ENCODE data around the gene FLVCR2. TPM values are rescaled to one million over a fixed set of nuclear protein-coding genes. Genes with fewer than 3 reads are reported as not detected.

Gene FLVCR2
- total and polyA plus RNA-seq, 2 donors from 2014 or later, result 7.1 to 17.0 TPM

- intact Hi-C loops (cut with DNase I), result no loop called here
- no peak for DNase-seq
- Histone ChIP-seq H3K27ac (ENCODE audit: low read depth in 2 of 2, low read length in 2 of 2) (no peak overlapping the region), H3K4me3 (ENCODE audit: low read length in 3 of 3) (no peak overlapping the region), H3K9me3 (ENCODE audit: control insufficient read depth in 2 of 3, insufficient read depth in 1 of 3, low read length in 3 of 3) (no peaks in the 10 kb centered on the region), H3K9ac (ENCODE audit: low read length in 3 of 3) (no peak overlapping the region), H3K27me3 (ENCODE audit: control insufficient read depth, insufficient read depth, low read length) (no peaks in the 10 kb centered on the region), H3K36me3 (ENCODE audit: control insufficient read depth in 2 of 3, insufficient read depth in 3 of 3, low read length in 3 of 3) (peaks cover 0 to 4% (median under 1%) of the 10 kb centered on the region in 3 donors), H3K4me1 (ENCODE audit: control insufficient read depth in 2 of 3, insufficient read depth in 2 of 3, low read depth in 1 of 3, low read length in 3 of 3) (no peaks in the 10 kb centered on the region)
- no peak for TF ChIP-seq CTCF (IDR thresholded peaks at IDR 0.05; ENCODE audit: borderline replicate concordance, extremely low read depth, insufficient read depth)
- no peak for FAIRE-seq
These were observed 97.0 kb downstream of the FLVCR2 start for GRCh38 chr14:75675265-75675960.

- no peak overlapping the region for H3K4me3 ChIP-seq (ENCODE audit: low read length in 3 of 3)
- intact Hi-C loops (cut with DNase I), result no loop called here
- TF ChIP-seq CTCF (IDR thresholded peaks at IDR 0.05; ENCODE audit: borderline replicate concordance, extremely low read depth, insufficient read depth), result no peak
- peaks cover 0 to 4% (median 0%) of the 10 kb centered on the region in 3 donors for H3K4me1 ChIP-seq (ENCODE audit: control insufficient read depth in 2 of 3, insufficient read depth in 2 of 3, low read depth in 1 of 3, low read length in 3 of 3)
- no peaks in the 10 kb centered on the region for H3K9me3 ChIP-seq (ENCODE audit: control insufficient read depth in 2 of 3, insufficient read depth in 1 of 3, low read length in 3 of 3)
- no peak overlapping the region for H3K27ac ChIP-seq (ENCODE audit: low read depth in 2 of 2, low read length in 2 of 2)
- H3K27me3 ChIP-seq (ENCODE audit: control insufficient read depth, insufficient read depth, low read length), result no peaks in the 10 kb centered on the region
- H3K36me3 ChIP-seq (ENCODE audit: control insufficient read depth in 2 of 3, insufficient read depth in 3 of 3, low read length in 3 of 3), result peaks cover 4 to 19% (median 7%) of the 10 kb centered on the region in 3 donors
- no peak for FAIRE-seq
- no peak for DNase-seq
- H3K9ac ChIP-seq (ENCODE audit: low read length in 3 of 3), result no peak overlapping the region
These were observed 107.5 kb downstream of the FLVCR2 start for GRCh38 chr14:75685910-75686309.

GRCh38 chr14:75689012-75689411 lies 110.6 kb downstream of the FLVCR2 start:
- intact Hi-C loops (cut with DNase I), result no loop called here
- peaks cover 4 to 22% (median 9%) of the 10 kb centered on the region in 3 donors for H3K36me3 ChIP-seq (ENCODE audit: control insufficient read depth in 2 of 3, insufficient read depth in 3 of 3, low read length in 3 of 3)
- TF ChIP-seq CTCF (IDR thresholded peaks at IDR 0.05; ENCODE audit: borderline replicate concordance, extremely low read depth, insufficient read depth), result no peak
- no peak overlapping the region for H3K27ac ChIP-seq (ENCODE audit: low read depth in 2 of 2, low read length in 2 of 2)
- H3K4me3 ChIP-seq (ENCODE audit: low read length in 3 of 3), result no peak overlapping the region
- no peak overlapping the region for H3K9ac ChIP-seq (ENCODE audit: low read length in 3 of 3)
- no peaks in the 10 kb centered on the region for H3K9me3 ChIP-seq (ENCODE audit: control insufficient read depth in 2 of 3, insufficient read depth in 1 of 3, low read length in 3 of 3)
- FAIRE-seq, result no peak
- no peaks in the 10 kb centered on the region for H3K27me3 ChIP-seq (ENCODE audit: control insufficient read depth, insufficient read depth, low read length)
- peaks cover 0 to 4% (median 0%) of the 10 kb centered on the region in 3 donors for H3K4me1 ChIP-seq (ENCODE audit: control insufficient read depth in 2 of 3, insufficient read depth in 2 of 3, low read depth in 1 of 3, low read length in 3 of 3)
- peak in 1 of 5 donors; percentile 30 for DNase-seq
